Measurements from ENCODE around the gene IPO11.

The IPO11 gene

DNA sequence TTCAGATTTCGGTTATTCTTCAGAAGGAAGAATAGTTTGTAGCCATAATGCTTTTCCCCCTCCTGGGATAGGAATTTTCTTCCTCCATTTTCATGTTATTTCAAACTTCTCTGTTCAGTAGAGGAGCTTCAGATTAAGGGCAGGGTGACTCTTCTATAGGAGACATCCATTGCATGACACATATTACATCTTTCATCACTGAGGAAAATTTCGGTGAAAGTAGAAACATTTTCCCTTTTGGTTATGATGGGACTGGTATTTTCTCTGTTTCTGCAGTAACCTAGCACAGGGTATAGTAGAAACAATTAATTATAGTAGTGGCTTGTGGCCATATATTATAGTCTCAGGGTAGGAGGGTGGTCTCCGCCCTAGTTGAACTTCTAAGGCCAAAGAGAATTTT lies 1.1 kb downstream of the IPO11 start:
- Histone ChIP-seq H3K9ac (ENCODE audit: low read depth, low read length, poor library complexity, severe bottlenecking) (peak overlapping the region; percentile 80), H3F3A (ENCODE audit: low read depth) (no peaks in the 10 kb centered on the region), H3K27me3 (ENCODE audit: insufficient read depth, low read length, poor library complexity, severe bottlenecking) (no peaks in the 10 kb centered on the region), H4K20me1 (ENCODE audit: insufficient read depth, low read length, poor library complexity, severe bottlenecking) (peaks cover 6% of the 10 kb centered on the region), H3K4me1 (ENCODE audit: insufficient read depth, low read length, poor library complexity, severe bottlenecking) (peaks cover 26% of the 10 kb centered on the region), H2AFZ (ENCODE audit: low read length) (no peak overlapping the region), H3K4me3 (ENCODE audit: low read length, poor library complexity, severe bottlenecking) (peak overlapping the region; percentile 89), H3K4me2 (ENCODE audit: low read depth, low read length, poor library complexity, severe bottlenecking) (peak overlapping the region; percentile 93), H3K9me3 (ENCODE audit: insufficient read depth, low read depth, low read length) (no peaks in the 10 kb centered on the region), H3K9me2 (replicated peaks; ENCODE audit: low read depth, low read length) (no peaks in the 10 kb centered on the region), H3K79me2 (ENCODE audit: insufficient read depth, low read length) (peaks cover 61% of the 10 kb centered on the region), H3K36me3 (ENCODE audit: insufficient read depth, low read length) (no peaks in the 10 kb centered on the region)
- TF ChIP-seq, protein P1, sequence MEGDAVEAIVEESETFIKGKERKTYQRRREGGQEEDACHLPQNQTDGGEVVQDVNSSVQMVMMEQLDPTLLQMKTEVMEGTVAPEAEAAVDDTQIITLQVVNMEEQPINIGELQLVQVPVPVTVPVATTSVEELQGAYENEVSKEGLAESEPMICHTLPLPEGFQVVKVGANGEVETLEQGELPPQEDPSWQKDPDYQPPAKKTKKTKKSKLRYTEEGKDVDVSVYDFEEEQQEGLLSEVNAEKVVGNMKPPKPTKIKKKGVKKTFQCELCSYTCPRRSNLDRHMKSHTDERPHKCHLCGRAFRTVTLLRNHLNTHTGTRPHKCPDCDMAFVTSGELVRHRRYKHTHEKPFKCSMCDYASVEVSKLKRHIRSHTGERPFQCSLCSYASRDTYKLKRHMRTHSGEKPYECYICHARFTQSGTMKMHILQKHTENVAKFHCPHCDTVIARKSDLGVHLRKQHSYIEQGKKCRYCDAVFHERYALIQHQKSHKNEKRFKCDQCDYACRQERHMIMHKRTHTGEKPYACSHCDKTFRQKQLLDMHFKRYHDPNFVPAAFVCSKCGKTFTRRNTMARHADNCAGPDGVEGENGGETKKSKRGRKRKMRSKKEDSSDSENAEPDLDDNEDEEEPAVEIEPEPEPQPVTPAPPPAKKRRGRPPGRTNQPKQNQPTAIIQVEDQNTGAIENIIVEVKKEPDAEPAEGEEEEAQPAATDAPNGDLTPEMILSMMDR (conservative IDR thresholded peaks at IDR 0.05; ENCODE audit: low read length) = no peak
- no peak for TF ChIP-seq EZH2phosphoT487 (IDR thresholded peaks at IDR 0.05; ENCODE audit: borderline replicate concordance)

DNA sequence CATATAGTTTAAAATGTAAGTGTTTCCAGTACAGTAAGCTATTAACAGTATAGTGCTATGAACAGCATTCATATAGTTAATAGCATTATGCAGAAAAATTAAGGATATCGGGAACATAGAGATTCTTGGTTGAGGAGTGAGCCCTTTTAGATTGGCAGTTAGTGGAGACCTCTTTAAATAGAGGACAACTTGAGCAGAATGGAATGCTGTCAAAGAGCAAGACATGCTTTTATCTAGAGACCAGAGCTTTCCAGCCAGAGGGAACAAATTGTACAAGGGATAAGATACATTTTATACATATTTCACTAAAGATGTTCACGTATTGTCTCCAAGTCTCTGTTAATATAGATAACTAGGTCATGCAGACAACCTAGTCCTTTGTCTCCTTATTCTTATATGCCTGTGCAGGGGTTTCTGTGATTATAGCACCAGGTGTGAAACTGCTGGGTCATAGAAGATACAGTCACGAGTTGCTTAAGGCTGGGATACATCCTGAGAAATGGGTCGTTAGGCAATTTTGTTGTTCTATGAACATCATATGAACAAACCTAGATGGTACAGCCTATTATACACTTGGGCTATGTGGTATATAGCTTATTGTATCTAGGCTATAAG lies 6.0 kb downstream of the IPO11 start:
- Histone ChIP-seq H4K20me1 (ENCODE audit: insufficient read depth, low read length, poor library complexity, severe bottlenecking) (peaks cover 6% of the 10 kb centered on the region), H3K4me2 (ENCODE audit: low read depth, low read length, poor library complexity, severe bottlenecking) (no peak overlapping the region), H3K36me3 (ENCODE audit: insufficient read depth, low read length) (no peaks in the 10 kb centered on the region), H3K9ac (ENCODE audit: low read depth, low read length, poor library complexity, severe bottlenecking) (no peak overlapping the region), H3K9me3 (ENCODE audit: insufficient read depth, low read depth, low read length) (no peaks in the 10 kb centered on the region), H3K9me2 (replicated peaks; ENCODE audit: low read depth, low read length) (no peaks in the 10 kb centered on the region), H3K4me1 (ENCODE audit: insufficient read depth, low read length, poor library complexity, severe bottlenecking) (peaks cover 21% of the 10 kb centered on the region), H3K4me3 (ENCODE audit: low read length, poor library complexity, severe bottlenecking) (no peak overlapping the region), H3K27me3 (ENCODE audit: insufficient read depth, low read length, poor library complexity, severe bottlenecking) (no peaks in the 10 kb centered on the region), H3K79me2 (ENCODE audit: insufficient read depth, low read length) (peaks cover 92% of the 10 kb centered on the region), H3F3A (ENCODE audit: low read depth) (no peaks in the 10 kb centered on the region), H2AFZ (ENCODE audit: low read length) (no peak overlapping the region)
- no peak for TF ChIP-seq EZH2phosphoT487 (IDR thresholded peaks at IDR 0.05; ENCODE audit: borderline replicate concordance)
- TF ChIP-seq, protein P1 (conservative IDR thresholded peaks at IDR 0.05; ENCODE audit: low read length) = no peak

DNA sequence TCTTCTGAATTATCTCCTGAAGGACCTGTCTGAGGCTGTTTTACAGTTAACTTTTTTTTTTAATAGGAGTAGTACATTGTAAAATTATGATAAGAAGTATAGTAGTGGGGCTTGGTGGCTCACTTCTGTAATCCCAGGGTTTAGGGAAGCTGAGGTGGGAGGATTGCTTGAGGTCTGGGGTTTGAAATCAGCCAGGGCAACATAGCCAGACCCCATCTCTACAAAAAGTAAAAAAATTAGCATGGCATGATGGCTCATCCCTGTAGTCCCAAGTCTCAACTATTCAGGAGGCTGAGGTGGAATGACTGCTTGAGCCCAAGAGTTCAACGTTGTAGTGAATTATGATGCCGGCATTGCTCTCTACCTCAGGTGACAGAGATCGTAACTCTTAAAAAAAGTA lies 7.0 kb downstream of the IPO11 start:
- Histone ChIP-seq H4K20me1 (ENCODE audit: insufficient read depth, low read length, poor library complexity, severe bottlenecking) (peaks cover 5% of the 10 kb centered on the region), H3K27me3 (ENCODE audit: insufficient read depth, low read length, poor library complexity, severe bottlenecking) (no peaks in the 10 kb centered on the region), H3K9ac (ENCODE audit: low read depth, low read length, poor library complexity, severe bottlenecking) (no peak overlapping the region), H3K4me2 (ENCODE audit: low read depth, low read length, poor library complexity, severe bottlenecking) (no peak overlapping the region), H3K79me2 (ENCODE audit: insufficient read depth, low read length) (peaks cover 86% of the 10 kb centered on the region), H3K9me3 (ENCODE audit: insufficient read depth, low read depth, low read length) (no peaks in the 10 kb centered on the region), H3K4me1 (ENCODE audit: insufficient read depth, low read length, poor library complexity, severe bottlenecking) (peaks cover 11% of the 10 kb centered on the region), H3K9me2 (replicated peaks; ENCODE audit: low read depth, low read length) (no peaks in the 10 kb centered on the region), H3K4me3 (ENCODE audit: low read length, poor library complexity, severe bottlenecking) (no peak overlapping the region), H3K36me3 (ENCODE audit: insufficient read depth, low read length) (no peaks in the 10 kb centered on the region), H3F3A (ENCODE audit: low read depth) (no peaks in the 10 kb centered on the region), H2AFZ (ENCODE audit: low read length) (no peak overlapping the region)
- TF ChIP-seq, protein P1 (conservative IDR thresholded peaks at IDR 0.05; ENCODE audit: low read length) = no peak
- TF ChIP-seq EZH2phosphoT487 (IDR thresholded peaks at IDR 0.05; ENCODE audit: borderline replicate concordance) = no peak

Data from Loucy (cell line).